AG09309 (cell line): Measurements from ENCODE around the gene LMO7.
"Not testable (repeated sequence)": the region's sequence is repeated elsewhere in the genome, so short reads cannot be mapped to it uniquely, and the experiment has no call there.

Source experiments
- DNase-seq: peaks from one replicate; pipeline ENCODE4 v3.0.0-alpha.2; 2010; ENCODE audit warnings: low read depth
- H3K4me3 ChIP-seq: 2 replicates; pipeline ENCODE4 v1.5.1; 2011; ENCODE audit warnings: mild to moderate bottlenecking, low read depth, low read length, moderate library complexity; ENCODE audit not compliant: control insufficient read depth
- CTCF ChIP-seq: IDR thresholded peaks from 2 replicates; pipeline ENCODE4 v1.5.1; 2011; ENCODE audit warnings: mild to moderate bottlenecking, low read depth, low read length, inconsistent platforms; ENCODE audit not compliant: insufficient read depth, control insufficient read depth; ENCODE audit errors: missing control alignments

The LMO7 gene

GRCh38 chr13:75725736-75726135, 89.6 kb downstream of the LMO7 start:
- no peak for TF ChIP-seq CTCF
- DNase-seq, result no peak
- H3K4me3 ChIP-seq, result no peak overlapping the region

- H3K4me3 ChIP-seq, result no peak overlapping the region
- no peak for TF ChIP-seq CTCF
- DNase-seq, result no peak
Measured at GRCh38 chr13:75726306-75726705, 90.2 kb downstream of the LMO7 start.

GRCh38 chr13:75733113-75733512, 97.0 kb downstream of the LMO7 start:
- DNase-seq, H3K4me3 ChIP-seq: not testable (repeated sequence)

- H3K4me3 ChIP-seq, result no peak overlapping the region
- DNase-seq, result no peak
- TF ChIP-seq CTCF, result no peak
Measured at GRCh38 chr13:75736173-75736572, 100.0 kb downstream of the LMO7 start.

- TF ChIP-seq CTCF, result no peak
- no peak for DNase-seq
- no peak overlapping the region for H3K4me3 ChIP-seq
Measured at GRCh38 chr13:75738841-75739240, 102.7 kb downstream of the LMO7 start.

GRCh38 chr13:75739244-75739868, 103.2 kb downstream of the LMO7 start:
- no peak overlapping the region for H3K4me3 ChIP-seq
- no peak for TF ChIP-seq CTCF
- DNase-seq, result no peak

- no peak for DNase-seq
- TF ChIP-seq CTCF, result no peak
Measured at GRCh38 chr13:75740031-75740430, 103.9 kb downstream of the LMO7 start.

GRCh38 chr13:75743072-75743471, 106.9 kb downstream of the LMO7 start:
- not testable (repeated sequence) for H3K4me3 ChIP-seq

More at GRCh38 chr13:75740031-75740430, 103.9 kb downstream of the LMO7 start:
- no peak overlapping the region for H3K4me3 ChIP-seq

More at GRCh38 chr13:75743072-75743471, 106.9 kb downstream of the LMO7 start:
- DNase-seq, result not testable (repeated sequence)
